Measurements from ENCODE around the gene LRRC38. TPM values are rescaled to one million over a fixed set of nuclear protein-coding genes. Genes with fewer than 3 reads are reported as not detected.
A peak's percentile ranks its signal among the peaks of the same experiment; 100 is the strongest.

Gene LRRC38
- total RNA-seq, 1 experiment from 2014 or later: not detected

DNA sequence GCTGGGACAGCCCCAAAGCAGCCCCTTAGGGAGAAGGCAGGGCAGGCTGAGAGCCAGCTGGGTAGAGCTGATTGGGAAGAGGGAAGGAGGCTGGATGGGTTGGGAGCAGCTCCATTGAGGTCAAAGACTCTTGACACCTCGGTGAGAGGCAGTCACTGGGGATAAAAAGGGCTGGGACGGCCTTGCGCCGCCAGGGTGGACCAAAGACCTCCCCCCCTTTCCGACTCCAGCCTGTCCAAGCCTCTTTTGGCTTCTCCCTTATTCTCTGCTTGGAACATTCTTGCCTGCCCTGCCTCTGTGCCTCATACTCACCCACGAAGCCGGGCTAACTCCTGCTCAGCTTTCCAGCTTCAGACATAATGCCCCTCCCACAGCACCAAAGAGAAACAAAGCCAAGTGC, 51.1 kb downstream of the LRRC38 start:
- Mint-ChIP-seq H3K36me3 (ENCODE audit: insufficient read depth, unreplicated experiment) (no peaks in the 10 kb centered on the region), H3K27ac (ENCODE audit: low read depth, unreplicated experiment) (no peak overlapping the region), H3K4me3 (ENCODE audit: unreplicated experiment) (no peak overlapping the region), H3K9me3 (ENCODE audit: unreplicated experiment) (no peaks in the 10 kb centered on the region), H3K4me1 (ENCODE audit: insufficient read depth, unreplicated experiment) (peaks cover 7% of the 10 kb centered on the region), H3K27me3 (ENCODE audit: insufficient read depth, unreplicated experiment) (no peaks in the 10 kb centered on the region)
- TF ChIP-seq, protein P1, sequence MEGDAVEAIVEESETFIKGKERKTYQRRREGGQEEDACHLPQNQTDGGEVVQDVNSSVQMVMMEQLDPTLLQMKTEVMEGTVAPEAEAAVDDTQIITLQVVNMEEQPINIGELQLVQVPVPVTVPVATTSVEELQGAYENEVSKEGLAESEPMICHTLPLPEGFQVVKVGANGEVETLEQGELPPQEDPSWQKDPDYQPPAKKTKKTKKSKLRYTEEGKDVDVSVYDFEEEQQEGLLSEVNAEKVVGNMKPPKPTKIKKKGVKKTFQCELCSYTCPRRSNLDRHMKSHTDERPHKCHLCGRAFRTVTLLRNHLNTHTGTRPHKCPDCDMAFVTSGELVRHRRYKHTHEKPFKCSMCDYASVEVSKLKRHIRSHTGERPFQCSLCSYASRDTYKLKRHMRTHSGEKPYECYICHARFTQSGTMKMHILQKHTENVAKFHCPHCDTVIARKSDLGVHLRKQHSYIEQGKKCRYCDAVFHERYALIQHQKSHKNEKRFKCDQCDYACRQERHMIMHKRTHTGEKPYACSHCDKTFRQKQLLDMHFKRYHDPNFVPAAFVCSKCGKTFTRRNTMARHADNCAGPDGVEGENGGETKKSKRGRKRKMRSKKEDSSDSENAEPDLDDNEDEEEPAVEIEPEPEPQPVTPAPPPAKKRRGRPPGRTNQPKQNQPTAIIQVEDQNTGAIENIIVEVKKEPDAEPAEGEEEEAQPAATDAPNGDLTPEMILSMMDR (IDR thresholded peaks at IDR 0.05; ENCODE audit: unreplicated experiment): no peak
- ChIA-PET POLR2A (interaction anchor here (0.6 to 0.7 kb wide), 2 partner anchors 14 to 696 kb away, joined by 3 read pairs; no protein-coding TSS in a partner anchor), CTCF (no interaction called here)
- intact Hi-C loops (cut with micrococcal nuclease): loop anchor here (10.0 kb wide), 1 partner anchor 362 kb away; no protein-coding TSS in a partner anchor
- DNase-seq (ENCODE audit: unreplicated experiment): no peak
- BruUV-seq (replicated peaks): no TSS peak

DNA sequence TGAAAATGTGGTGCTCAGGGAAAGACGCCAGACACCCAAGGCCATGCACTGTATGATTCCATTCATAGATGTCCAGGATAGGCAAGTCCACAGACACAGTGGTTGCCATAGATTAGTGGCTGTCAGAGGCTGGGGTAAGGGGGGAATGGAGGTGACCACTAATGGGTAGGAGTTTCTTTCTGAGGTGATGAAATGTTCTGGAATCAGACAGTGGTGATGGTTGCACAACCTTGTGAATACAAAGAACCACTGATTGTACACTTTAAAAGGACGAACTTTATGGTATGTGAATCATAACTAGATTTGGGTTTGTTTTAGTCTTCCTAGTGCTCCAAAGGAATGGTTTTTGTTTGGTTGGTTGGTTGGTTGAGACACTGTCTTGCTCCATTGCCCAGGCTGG, 51.8 kb downstream of the LRRC38 start:
- intact Hi-C loops (cut with micrococcal nuclease): loop anchor here (10.0 kb wide), 1 partner anchor 363 kb away; no protein-coding TSS in a partner anchor
- Mint-ChIP-seq H3K27me3 (ENCODE audit: insufficient read depth, unreplicated experiment) (no peaks in the 10 kb centered on the region), H3K9me3 (ENCODE audit: unreplicated experiment) (no peaks in the 10 kb centered on the region), H3K4me3 (ENCODE audit: unreplicated experiment) (no peak overlapping the region), H3K4me1 (ENCODE audit: insufficient read depth, unreplicated experiment) (peaks cover 7% of the 10 kb centered on the region), H3K27ac (ENCODE audit: low read depth, unreplicated experiment) (no peak overlapping the region), H3K36me3 (ENCODE audit: insufficient read depth, unreplicated experiment) (no peaks in the 10 kb centered on the region)
- CTCF ChIA-PET: interaction anchor here (0.5 kb wide), 1 partner anchor 559 kb away, joined by 4 read pairs; no protein-coding TSS in a partner anchor
- DNase-seq (ENCODE audit: unreplicated experiment): peak; percentile 21
- TF ChIP-seq, protein P1 (IDR thresholded peaks at IDR 0.05; ENCODE audit: unreplicated experiment): no peak
- POLR2A ChIA-PET: interaction anchor here (0.6 to 0.7 kb wide), 2 partner anchors 11 to 15 kb away, joined by 3 read pairs; no protein-coding TSS in a partner anchor
- BruUV-seq (replicated peaks): no TSS peak

DNA sequence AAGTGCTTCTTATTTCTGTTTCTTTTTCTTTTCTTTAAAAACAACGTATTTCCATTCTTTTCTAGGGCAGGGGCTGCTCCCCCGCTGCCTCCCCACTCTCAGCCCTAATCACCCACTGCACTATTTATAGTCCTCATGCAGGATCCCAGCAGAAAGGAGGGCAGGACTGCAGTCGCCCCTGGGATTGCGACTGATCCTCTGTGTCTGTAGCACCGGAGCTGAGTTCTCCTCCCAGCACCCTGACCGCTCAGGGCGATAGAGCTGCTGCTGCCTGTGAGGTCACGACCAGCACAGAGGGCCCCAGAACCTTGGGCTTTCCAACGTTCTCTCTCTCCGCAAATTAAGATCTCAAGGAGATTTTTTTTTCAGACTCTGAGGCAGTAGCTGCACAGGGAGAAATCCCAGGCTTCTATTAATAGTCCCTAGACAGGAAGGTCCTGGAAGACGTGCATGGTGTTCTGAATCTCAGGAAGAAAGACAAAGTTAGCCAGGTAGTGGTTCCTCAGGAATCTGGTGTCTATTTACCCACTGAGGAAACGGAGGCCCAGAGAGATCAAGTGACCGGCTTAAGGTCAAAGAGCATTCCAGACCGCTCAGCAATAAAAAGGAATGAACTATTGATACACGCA, 56.8 kb downstream of the LRRC38 start:
- intact Hi-C loops (cut with micrococcal nuclease): no loop called here
- TF ChIP-seq, protein P1 (IDR thresholded peaks at IDR 0.05; ENCODE audit: unreplicated experiment): no peak
- H3K9me3 Mint-ChIP-seq (ENCODE audit: unreplicated experiment): no peaks in the 10 kb centered on the region
- H3K27ac Mint-ChIP-seq (ENCODE audit: low read depth, unreplicated experiment): no peak overlapping the region
- POLR2A ChIA-PET: no interaction called here
- H3K4me1 Mint-ChIP-seq (ENCODE audit: insufficient read depth, unreplicated experiment): peaks cover 4% of the 10 kb centered on the region
- no TSS peak for BruUV-seq (replicated peaks)
- H3K36me3 Mint-ChIP-seq (ENCODE audit: insufficient read depth, unreplicated experiment): no peaks in the 10 kb centered on the region
- no peak overlapping the region for H3K4me3 Mint-ChIP-seq (ENCODE audit: unreplicated experiment)
- CTCF ChIA-PET: no interaction called here
- no peaks in the 10 kb centered on the region for H3K27me3 Mint-ChIP-seq (ENCODE audit: insufficient read depth, unreplicated experiment)
- DNase-seq (ENCODE audit: unreplicated experiment): no peak

DNA sequence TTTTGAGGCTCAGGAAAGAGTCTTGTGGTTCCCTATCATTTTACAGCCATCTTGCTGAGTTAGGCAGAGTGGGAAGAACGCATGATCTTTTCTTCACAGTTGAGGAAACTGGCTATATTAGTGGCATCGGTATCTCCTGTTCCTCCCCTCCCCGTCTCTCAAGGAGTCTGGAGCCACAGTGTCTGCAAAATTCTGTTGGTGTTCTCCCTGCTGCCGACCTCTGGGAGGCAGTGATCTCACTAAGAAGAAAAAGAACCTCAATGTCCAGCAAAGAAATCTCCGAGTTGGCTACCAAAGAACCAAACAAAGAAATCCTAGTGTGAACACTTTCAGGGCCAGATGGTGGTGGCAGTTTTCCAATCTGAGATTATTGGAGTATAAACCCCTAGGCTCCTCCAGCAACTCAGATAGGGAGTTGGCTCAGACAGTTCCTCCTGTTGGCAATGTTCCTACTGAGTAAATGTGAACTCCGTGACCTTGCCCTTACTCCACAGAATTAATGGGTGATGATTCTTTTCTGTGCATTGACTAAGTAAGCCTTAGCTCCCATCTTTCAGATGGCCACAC, 62.3 kb downstream of the LRRC38 start:
- H3K4me3 Mint-ChIP-seq (ENCODE audit: unreplicated experiment): no peak overlapping the region
- peak; percentile 61 for DNase-seq (ENCODE audit: unreplicated experiment)
- H3K27me3 Mint-ChIP-seq (ENCODE audit: insufficient read depth, unreplicated experiment): no peaks in the 10 kb centered on the region
- intact Hi-C loops (cut with micrococcal nuclease): no loop called here
- ChIA-PET POLR2A (interaction anchor here (0.6 to 1.7 kb wide), 7 partner anchors 10 to 497 kb away, joined by 3 to 5 read pairs (median 3); no protein-coding TSS in a partner anchor), CTCF (interaction anchor here (0.5 to 0.6 kb wide), 3 partner anchors 42 to 1107 kb away, joined by 3 to 5 read pairs (median 3); no protein-coding TSS in a partner anchor)
- H3K36me3 Mint-ChIP-seq (ENCODE audit: insufficient read depth, unreplicated experiment): no peaks in the 10 kb centered on the region
- H3K27ac Mint-ChIP-seq (ENCODE audit: low read depth, unreplicated experiment): no peak overlapping the region
- no peaks in the 10 kb centered on the region for H3K9me3 Mint-ChIP-seq (ENCODE audit: unreplicated experiment)
- BruUV-seq (replicated peaks): no TSS peak
- peaks cover 8% of the 10 kb centered on the region for H3K4me1 Mint-ChIP-seq (ENCODE audit: insufficient read depth, unreplicated experiment)
- TF ChIP-seq, protein P1 (IDR thresholded peaks at IDR 0.05; ENCODE audit: unreplicated experiment): no peak
